Activated gamma-delta T cell treated with Interleukin-2 at 50 U/mL for 16 hours (primary cell): ENCODE data around the gene CLDN5.

Experiments
- DNase-seq: peaks from one replicate; pipeline ENCODE4 v3.0.0-alpha.2; 2020

The CLDN5 gene

GRCh38 chr22:19478045-19478900, 45.9 kb downstream of the CLDN5 start:
- DNase-seq = no peak

DNA sequence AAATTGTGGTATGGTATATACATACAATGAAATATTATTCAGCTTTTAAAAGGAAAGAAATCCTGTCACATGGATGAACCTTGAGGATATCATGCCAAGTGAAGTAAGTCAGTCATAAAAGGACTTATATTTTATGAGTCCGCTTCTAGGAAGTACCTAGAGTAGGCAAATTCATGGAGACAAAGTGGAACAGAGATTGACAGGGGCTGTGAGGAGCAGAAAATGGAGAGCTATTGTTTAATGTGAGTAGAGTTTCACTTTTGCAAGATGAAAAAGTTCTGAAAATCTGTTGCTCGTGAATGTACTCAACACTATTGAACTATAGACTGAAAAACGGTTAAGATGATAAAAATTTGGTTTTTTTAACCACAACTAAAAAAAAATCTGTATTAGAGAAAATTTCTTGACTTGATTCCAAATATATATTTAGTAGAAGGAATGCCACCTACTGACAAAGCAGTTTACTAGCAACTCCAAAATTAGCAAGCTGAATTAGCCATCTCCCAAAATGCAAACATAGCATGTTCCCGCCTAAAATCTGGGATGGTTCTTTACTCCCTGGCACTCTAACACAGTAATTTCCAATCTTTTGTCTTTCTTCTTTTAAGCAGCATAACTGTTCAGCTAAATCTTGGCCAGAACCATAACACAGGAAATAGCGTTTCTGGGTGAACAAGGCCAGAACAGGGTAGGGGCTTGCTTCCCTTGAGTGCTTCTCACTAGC, 46.7 kb downstream of the CLDN5 start:
- no peak for DNase-seq

- DNase-seq = no peak
Measured at GRCh38 chr22:19476023-19476422, 48.2 kb downstream of the CLDN5 start.

GRCh38 chr22:19473578-19473977, 50.6 kb downstream of the CLDN5 start:
- no peak for DNase-seq
